ENCODE measurements around the gene SEPTIN1.
A peak's percentile ranks its signal among the peaks of the same experiment; 100 is the strongest.

Gene SEPTIN1

GRCh38 chr16:30335598-30336474 is 46.5 kb downstream of the SEPTIN1 start:
- DNase-seq: peak; percentile 48

GRCh38 chr16:30335028-30335597 is 47.2 kb downstream of the SEPTIN1 start:
- DNase-seq: peak; percentile 86

GRCh38 chr16:30334473-30334989 is 47.8 kb downstream of the SEPTIN1 start:
- peak; percentile 83 for DNase-seq

Measured in femur (tissue), 1 donor.